Esophagus squamous epithelium (tissue), 5 donors: ENCODE measurements around the gene CNIH3. TPM values are rescaled to one million over a fixed set of nuclear protein-coding genes. Genes with fewer than 3 reads are reported as not detected.

Experiments used
- DNase-seq: peaks from one replicate; lab custom pipeline; 2025; lab: John Stamatoyannopoulos, UW
- H3K27ac ChIP-seq, 4 donors: fragments of 200-600 bp; sonication (generic); one replicate each; pipeline ENCODE4 v1.5.1; 2016 to 2019; ENCODE audit warnings: mild to moderate bottlenecking in 1 of 4
- H3K27me3 ChIP-seq, 4 donors: fragments of 200-600 bp; sonication (generic); 1 replicate in 3 of 4; 2 replicates in 1 of 4; pipeline versions ENCODE4 v1.5.1 to v1.6.0; 2017 to 2021; ENCODE audit warnings: antibody characterized with exemption in 1 of 4
- H3K36me3 ChIP-seq, 3 donors: fragments of 200-600 bp; sonication (generic); one replicate each; pipeline ENCODE4 v1.5.1; 2016 to 2019
- H3K4me1 ChIP-seq, 3 donors: fragments of 200-600 bp; sonication (generic); one replicate each; pipeline ENCODE4 v1.5.1; 2017 to 2019
- H3K4me3 ChIP-seq, 4 donors: fragments of 200-600 bp; sonication (generic); 1 replicate in 3 of 4; 2 replicates in 1 of 4; pipeline ENCODE4 v1.5.1; 2016 to 2019; ENCODE audit warnings: mild to moderate bottlenecking in 2 of 4, moderate library complexity in 1 of 4
- H3K9me3 ChIP-seq, 3 donors: fragments of 200-600 bp; sonication (generic); one replicate each; pipeline ENCODE4 v1.5.1; 2016 to 2019
- POLR2A ChIP-seq, 4 donors: fragments of 450-650 bp; IDR thresholded peaks; one replicate each; pipeline ENCODE4 v1.6.1; 2017; ENCODE audit warnings: antibody characterized with exemption in 4 of 4, mild to moderate bottlenecking in 4 of 4, moderate library complexity in 3 of 4
- WGBS, 2 donors: methylation state at CpG; one replicate each; pipeline ENCODE4 v1.1.5; 2018; 5-methylcytosine and 5-hydroxymethylcytosine counted together
- intact Hi-C: fragments of 100-400 bp; cut with DNase I; formaldehyde crosslinking; loops from one replicate; pipeline ENCODE4 v1.15.0; 2022
- total RNA-seq, 4 donors: library from RNA; depleted of rRNA; stranded (reverse); fragments of >200 nt; gene quantifications; one replicate each; pipeline ENCODE4 v1.1.0, GENCODE V29; 2016
- TF ChIP-seq, protein P1 (sequence below), 6 experiments: fragments of 450-650 bp in 4 of 6; fragments of 200-600 bp in 2 of 6; sonication (generic) in 2 of 6; IDR thresholded peaks; one replicate each; pipeline ENCODE4 v1.5.1; 2016 to 2019; ENCODE audit warnings: antibody characterized with exemption in 6 of 6, mild to moderate bottlenecking in 4 of 6, moderate library complexity in 4 of 6
- donor health status: DM: yes; HTN: yes; CAD: no.

CNIH3 gene
- total RNA-seq, 4 donors from 2014 or later = 0.34 to 3.2 (median 1.2) TPM; not detected in 1

DNA sequence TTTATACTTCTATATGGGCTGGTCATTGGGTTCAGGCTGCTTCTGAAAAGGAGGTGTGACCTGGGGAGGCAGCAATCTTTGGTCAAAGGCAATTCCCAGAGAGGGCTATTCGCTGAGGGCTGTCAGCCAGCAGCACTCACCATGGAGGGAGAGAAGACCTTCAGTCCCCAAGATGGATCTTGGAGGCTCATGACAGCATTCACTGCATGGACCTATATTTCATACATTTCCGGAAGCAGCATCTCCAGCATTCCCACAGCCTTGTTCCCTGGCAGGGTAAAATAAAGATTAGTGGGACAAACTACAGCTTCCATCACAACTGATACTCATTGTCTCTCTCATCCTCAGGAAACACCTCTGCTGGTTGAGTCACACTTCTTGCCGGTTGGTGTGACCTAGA lies 146.6 kb downstream of the CNIH3 start:
- TF ChIP-seq, protein P1, sequence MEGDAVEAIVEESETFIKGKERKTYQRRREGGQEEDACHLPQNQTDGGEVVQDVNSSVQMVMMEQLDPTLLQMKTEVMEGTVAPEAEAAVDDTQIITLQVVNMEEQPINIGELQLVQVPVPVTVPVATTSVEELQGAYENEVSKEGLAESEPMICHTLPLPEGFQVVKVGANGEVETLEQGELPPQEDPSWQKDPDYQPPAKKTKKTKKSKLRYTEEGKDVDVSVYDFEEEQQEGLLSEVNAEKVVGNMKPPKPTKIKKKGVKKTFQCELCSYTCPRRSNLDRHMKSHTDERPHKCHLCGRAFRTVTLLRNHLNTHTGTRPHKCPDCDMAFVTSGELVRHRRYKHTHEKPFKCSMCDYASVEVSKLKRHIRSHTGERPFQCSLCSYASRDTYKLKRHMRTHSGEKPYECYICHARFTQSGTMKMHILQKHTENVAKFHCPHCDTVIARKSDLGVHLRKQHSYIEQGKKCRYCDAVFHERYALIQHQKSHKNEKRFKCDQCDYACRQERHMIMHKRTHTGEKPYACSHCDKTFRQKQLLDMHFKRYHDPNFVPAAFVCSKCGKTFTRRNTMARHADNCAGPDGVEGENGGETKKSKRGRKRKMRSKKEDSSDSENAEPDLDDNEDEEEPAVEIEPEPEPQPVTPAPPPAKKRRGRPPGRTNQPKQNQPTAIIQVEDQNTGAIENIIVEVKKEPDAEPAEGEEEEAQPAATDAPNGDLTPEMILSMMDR (IDR thresholded peaks at IDR 0.05) = no peak
- no peak for TF ChIP-seq POLR2A (IDR thresholded peaks at IDR 0.05)
- H3K9me3 ChIP-seq = peaks cover 0 to 12% (median 0%) of the 10 kb centered on the region in 3 donors
- WGBS, 2 donors = 79 to 84% methylated on average over 3 of the region's 3 CpGs
- DNase-seq = no peak
- no peaks in the 10 kb centered on the region for H3K4me1 ChIP-seq
- no peak overlapping the region for H3K27ac ChIP-seq
- intact Hi-C loops = no loop called here
- no peaks in the 10 kb centered on the region for H3K27me3 ChIP-seq
- H3K36me3 ChIP-seq = no peaks in the 10 kb centered on the region
- H3K4me3 ChIP-seq = no peak overlapping the region

DNA sequence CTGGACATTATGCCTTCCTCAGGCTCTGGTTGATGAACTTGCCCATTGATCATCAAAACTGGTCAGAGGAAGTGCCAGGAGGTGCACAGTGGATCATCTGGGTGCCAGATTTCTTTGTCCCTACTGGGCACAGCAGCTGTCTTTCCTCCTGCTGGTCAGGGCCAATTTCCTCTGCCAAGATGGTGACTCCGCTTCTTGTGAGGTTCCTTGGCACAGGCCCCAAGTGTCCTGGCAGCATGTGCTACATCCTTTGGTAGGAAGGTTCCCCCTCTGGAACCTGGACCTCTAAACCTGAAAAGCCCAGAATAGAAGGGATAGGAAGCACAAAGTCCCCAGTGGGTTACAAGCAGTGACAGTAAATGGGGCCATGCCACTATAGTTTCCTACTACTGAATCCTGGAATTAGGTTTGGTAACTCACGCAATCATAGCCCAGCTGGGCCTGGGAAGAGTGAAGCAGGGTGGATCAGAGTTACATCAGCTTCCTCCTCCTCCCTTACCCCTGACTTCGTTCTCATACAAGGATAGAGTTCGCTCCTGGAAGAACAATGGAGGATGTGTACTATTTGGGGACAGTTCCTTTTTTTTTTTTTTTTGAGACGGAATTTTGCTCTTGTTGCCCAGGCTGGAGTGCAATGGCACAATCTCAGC lies 147.1 kb downstream of the CNIH3 start:
- Histone ChIP-seq H3K4me3 (no peak overlapping the region), H3K4me1 (no peaks in the 10 kb centered on the region), H3K27ac (no peak overlapping the region), H3K36me3 (no peaks in the 10 kb centered on the region), H3K9me3 (peaks cover 0 to 12% (median 0%) of the 10 kb centered on the region in 3 donors), H3K27me3 (no peaks in the 10 kb centered on the region)
- TF ChIP-seq POLR2A (IDR thresholded peaks at IDR 0.05) = no peak
- TF ChIP-seq, protein P1 (IDR thresholded peaks at IDR 0.05) = no peak
- 77 to 87% methylated on average over 4 to 5 of the region's 5 CpGs for WGBS, 2 donors
- no peak for DNase-seq
- intact Hi-C loops = no loop called here

DNA sequence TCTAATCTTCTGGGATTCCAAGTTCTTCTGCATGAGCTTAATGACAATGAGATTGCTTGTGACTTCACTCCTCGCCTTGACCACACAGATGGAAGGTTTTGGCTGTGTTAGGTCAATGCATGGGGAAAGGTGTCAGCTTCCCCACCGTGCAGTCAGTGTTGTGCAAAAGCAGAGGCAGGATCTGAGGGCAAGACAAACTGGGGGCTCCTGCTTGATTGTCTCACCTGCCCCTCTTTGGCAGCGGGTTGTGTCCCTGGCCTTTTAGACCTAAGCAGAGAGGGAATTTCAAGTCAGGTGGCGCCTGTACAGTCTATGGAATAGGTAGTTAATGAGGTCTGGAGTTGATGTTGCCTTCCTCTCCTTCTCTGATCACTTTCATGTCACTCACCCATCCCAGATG lies 150.1 kb downstream of the CNIH3 start:
- intact Hi-C loops = no loop called here
- Histone ChIP-seq H3K9me3 (no peaks in the 10 kb centered on the region), H3K4me3 (no peak overlapping the region), H3K27ac (no peak overlapping the region), H3K4me1 (peaks cover 0 to 4% (median 0%) of the 10 kb centered on the region in 3 donors), H3K27me3 (no peaks in the 10 kb centered on the region), H3K36me3 (no peaks in the 10 kb centered on the region)
- no peak for DNase-seq
- WGBS, 2 donors = 62 to 65% methylated on average over 4 of the region's 4 CpGs
- TF ChIP-seq, protein P1 (IDR thresholded peaks at IDR 0.05) = no peak
- TF ChIP-seq POLR2A (IDR thresholded peaks at IDR 0.05) = no peak

DNA sequence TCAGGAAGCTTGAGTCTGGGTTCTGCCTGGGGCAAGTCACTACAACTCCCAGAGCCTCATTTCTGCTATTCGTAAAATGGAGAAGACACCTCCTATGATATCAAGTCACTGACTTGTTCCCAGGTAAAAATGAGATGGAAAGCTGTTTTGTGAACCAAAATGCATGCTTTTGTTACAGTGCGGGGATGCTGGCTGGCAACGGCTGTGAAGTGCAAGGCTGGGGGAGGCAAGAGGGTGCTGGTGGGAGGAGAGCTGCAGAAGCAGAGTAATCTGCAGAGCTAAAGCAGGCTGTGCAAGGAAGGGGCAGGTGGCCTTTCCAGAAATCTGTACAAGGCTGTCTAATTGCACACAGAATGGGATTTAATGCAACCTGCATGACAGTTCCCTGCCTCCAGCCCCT lies 150.9 kb downstream of the CNIH3 start:
- Histone ChIP-seq H3K9me3 (no peaks in the 10 kb centered on the region), H3K4me3 (no peak overlapping the region), H3K27me3 (no peaks in the 10 kb centered on the region), H3K4me1 (peaks cover 0 to 4% (median 0%) of the 10 kb centered on the region in 3 donors), H3K36me3 (no peaks in the 10 kb centered on the region), H3K27ac (no peak overlapping the region)
- 80 to 90% methylated on average over 1 to 3 of the region's 3 CpGs for WGBS, 2 donors
- intact Hi-C loops = no loop called here
- no peak for TF ChIP-seq POLR2A (IDR thresholded peaks at IDR 0.05)
- TF ChIP-seq, protein P1 (IDR thresholded peaks at IDR 0.05) = no peak
- DNase-seq = no peak

DNA sequence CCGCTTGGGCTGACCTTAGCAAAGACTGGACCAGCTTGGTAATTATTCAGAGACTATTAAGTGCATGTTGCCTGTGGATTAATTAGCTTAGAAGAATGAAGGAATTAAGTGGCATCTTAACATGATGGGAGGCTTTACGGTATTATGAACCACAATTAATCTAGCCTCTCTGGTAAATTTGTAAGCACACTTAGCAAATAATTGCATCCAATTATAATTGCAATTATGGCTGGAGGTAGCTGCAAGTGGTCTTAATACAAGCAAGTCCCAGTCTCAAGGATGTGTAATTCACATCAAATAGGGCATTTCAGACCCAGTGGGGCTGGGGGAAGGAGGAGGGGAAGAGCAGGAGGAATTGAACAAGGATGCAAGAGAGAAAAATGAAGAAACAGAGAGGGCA lies 151.6 kb downstream of the CNIH3 start:
- no peak overlapping the region for H3K4me3 ChIP-seq
- no peaks in the 10 kb centered on the region for H3K27me3 ChIP-seq
- DNase-seq = no peak
- intact Hi-C loops = no loop called here
- no peak for TF ChIP-seq POLR2A (IDR thresholded peaks at IDR 0.05)
- TF ChIP-seq, protein P1 (IDR thresholded peaks at IDR 0.05) = no peak
- 69 to 89% methylated on average over 2 of the region's 2 CpGs for WGBS, 2 donors
- no peaks in the 10 kb centered on the region for H3K9me3 ChIP-seq
- peaks cover 0 to 4% (median 0%) of the 10 kb centered on the region in 3 donors for H3K4me1 ChIP-seq
- H3K27ac ChIP-seq = no peak overlapping the region
- no peaks in the 10 kb centered on the region for H3K36me3 ChIP-seq
